Esophagus muscularis mucosa (tissue), 4 donors: Measurements from ENCODE around the gene MTA3. TPM values are rescaled to one million over a fixed set of nuclear protein-coding genes. Genes with fewer than 3 reads are reported as not detected.
A peak's percentile ranks its signal among the peaks of the same experiment; 100 is the strongest.

Source experiments
- DNase-seq: peaks from one replicate; pipeline ENCODE4 v3.0.0-alpha.2; 2017; ENCODE audit errors: extremely low spot score
- H3K27ac ChIP-seq, 4 donors: fragments of 200-600 bp; sonication (generic); replicated peaks in 1 of 4; 1 replicate in 3 of 4; 2 replicates in 1 of 4; pipeline ENCODE4 v1.5.1; 2016 to 2019; ENCODE audit warnings: mild to moderate bottlenecking in 1 of 4
- H3K27me3 ChIP-seq, 4 donors: fragments of 200-600 bp; sonication (generic); one replicate each; pipeline versions ENCODE4 v1.5.1 to v1.6.0; 2016 to 2019
- H3K36me3 ChIP-seq, 4 donors: fragments of 200-600 bp; sonication (generic); one replicate each; pipeline ENCODE4 v1.5.1; 2016 to 2019
- H3K4me1 ChIP-seq, 4 donors: fragments of 200-600 bp; sonication (generic); one replicate each; pipeline ENCODE4 v1.5.1; 2016 to 2019
- H3K4me3 ChIP-seq, 4 donors: fragments of 200-600 bp; sonication (generic); 1 replicate in 2 of 4; 2 replicates in 2 of 4; pipeline ENCODE4 v1.5.1; 2016 to 2019; ENCODE audit warnings: mild to moderate bottlenecking in 4 of 4, moderate library complexity in 1 of 4
- H3K9me3 ChIP-seq, 4 donors: fragments of 200-600 bp; sonication (generic); 1 replicate in 3 of 4; 2 replicates in 1 of 4; pipeline ENCODE4 v1.5.1; 2016 to 2019
- EP300 ChIP-seq: sonication (generic); formaldehyde crosslinking; IDR thresholded peaks from one replicate; pipeline ENCODE4 v1.6.1; 2017; ENCODE audit warnings: antibody characterized with exemption
- POLR2A ChIP-seq: fragments of 450-650 bp; IDR thresholded peaks from one replicate; pipeline ENCODE4 v1.6.1; 2017; ENCODE audit warnings: antibody characterized with exemption, moderate library complexity, mild to moderate bottlenecking, low read depth
- POLR2AphosphoS5 ChIP-seq, 2 donors: sonication (generic); formaldehyde crosslinking; IDR thresholded peaks; one replicate each; pipeline ENCODE4 v1.6.1; 2017; ENCODE audit warnings: antibody characterized with exemption in 2 of 2
- WGBS: methylation state at CpG from one replicate; pipeline ENCODE4 v1.1.5; 2018; 5-methylcytosine and 5-hydroxymethylcytosine counted together
- intact Hi-C: fragments of 100-400 bp; cut with DNase I; formaldehyde crosslinking; loops from one replicate; pipeline ENCODE4 v1.15.1; 2023
- total RNA-seq, 4 donors: library from RNA; depleted of rRNA; stranded (reverse); fragments of >200 nt; gene quantifications; one replicate each; pipeline versions ENCODE4 v1.1.0 to v1.2.1, GENCODE V29; 2016
- TF ChIP-seq, protein P1 (sequence below), 3 experiments: fragments of 200-600 bp in 2 of 3; fragments of 450-650 bp in 1 of 3; sonication (generic) in 2 of 3; IDR thresholded peaks; one replicate each; pipeline ENCODE4 v1.5.1; 2017 to 2019; ENCODE audit warnings: antibody characterized with exemption in 3 of 3, mild to moderate bottlenecking in 2 of 3, moderate library complexity in 1 of 3

MTA3 gene
- total RNA-seq, 4 donors from 2014 or later: 20.5 to 27.7 (median 24.3) TPM

DNA sequence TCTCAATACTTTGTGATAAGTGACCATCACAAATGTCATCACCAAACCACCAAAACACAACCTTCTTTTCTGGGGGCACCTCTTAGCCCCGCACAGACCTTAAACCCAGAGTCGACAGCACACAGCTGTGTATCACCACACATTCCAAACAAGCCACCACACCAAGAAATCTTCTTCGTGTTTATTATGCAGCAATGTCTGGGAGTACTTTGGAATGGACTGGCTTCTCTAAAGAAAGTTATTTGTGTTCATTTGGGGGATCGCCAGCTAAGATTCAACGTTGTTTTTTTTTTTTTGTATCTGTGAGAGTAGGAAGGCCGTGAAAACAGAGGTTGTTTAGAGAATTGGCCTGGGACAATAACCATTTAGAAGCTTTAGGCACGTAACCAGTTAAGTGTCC, 1.1 kb upstream of the MTA3 start:
- Histone ChIP-seq H3K4me3 (no peak overlapping the region), H3K27ac (peak overlapping the region; percentile 89 to 93 (median 92)), H3K36me3 (peaks cover 0 to 7% (median 0%) of the 10 kb centered on the region in 4 donors), H3K4me1 (peaks cover 5 to 38% (median 34%) of the 10 kb centered on the region in 4 donors), H3K27me3 (no peaks in the 10 kb centered on the region), H3K9me3 (no peaks in the 10 kb centered on the region)
- TF ChIP-seq POLR2A (no peak), POLR2AphosphoS5 (IDR thresholded peaks at IDR 0.05) (no peak), EP300 (no peak)
- TF ChIP-seq, protein P1, sequence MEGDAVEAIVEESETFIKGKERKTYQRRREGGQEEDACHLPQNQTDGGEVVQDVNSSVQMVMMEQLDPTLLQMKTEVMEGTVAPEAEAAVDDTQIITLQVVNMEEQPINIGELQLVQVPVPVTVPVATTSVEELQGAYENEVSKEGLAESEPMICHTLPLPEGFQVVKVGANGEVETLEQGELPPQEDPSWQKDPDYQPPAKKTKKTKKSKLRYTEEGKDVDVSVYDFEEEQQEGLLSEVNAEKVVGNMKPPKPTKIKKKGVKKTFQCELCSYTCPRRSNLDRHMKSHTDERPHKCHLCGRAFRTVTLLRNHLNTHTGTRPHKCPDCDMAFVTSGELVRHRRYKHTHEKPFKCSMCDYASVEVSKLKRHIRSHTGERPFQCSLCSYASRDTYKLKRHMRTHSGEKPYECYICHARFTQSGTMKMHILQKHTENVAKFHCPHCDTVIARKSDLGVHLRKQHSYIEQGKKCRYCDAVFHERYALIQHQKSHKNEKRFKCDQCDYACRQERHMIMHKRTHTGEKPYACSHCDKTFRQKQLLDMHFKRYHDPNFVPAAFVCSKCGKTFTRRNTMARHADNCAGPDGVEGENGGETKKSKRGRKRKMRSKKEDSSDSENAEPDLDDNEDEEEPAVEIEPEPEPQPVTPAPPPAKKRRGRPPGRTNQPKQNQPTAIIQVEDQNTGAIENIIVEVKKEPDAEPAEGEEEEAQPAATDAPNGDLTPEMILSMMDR (IDR thresholded peaks at IDR 0.05): no peak
- no peak for DNase-seq
- intact Hi-C loops: no loop called here
- WGBS: 39% methylated on average over 7 of the region's 7 CpGs

DNA sequence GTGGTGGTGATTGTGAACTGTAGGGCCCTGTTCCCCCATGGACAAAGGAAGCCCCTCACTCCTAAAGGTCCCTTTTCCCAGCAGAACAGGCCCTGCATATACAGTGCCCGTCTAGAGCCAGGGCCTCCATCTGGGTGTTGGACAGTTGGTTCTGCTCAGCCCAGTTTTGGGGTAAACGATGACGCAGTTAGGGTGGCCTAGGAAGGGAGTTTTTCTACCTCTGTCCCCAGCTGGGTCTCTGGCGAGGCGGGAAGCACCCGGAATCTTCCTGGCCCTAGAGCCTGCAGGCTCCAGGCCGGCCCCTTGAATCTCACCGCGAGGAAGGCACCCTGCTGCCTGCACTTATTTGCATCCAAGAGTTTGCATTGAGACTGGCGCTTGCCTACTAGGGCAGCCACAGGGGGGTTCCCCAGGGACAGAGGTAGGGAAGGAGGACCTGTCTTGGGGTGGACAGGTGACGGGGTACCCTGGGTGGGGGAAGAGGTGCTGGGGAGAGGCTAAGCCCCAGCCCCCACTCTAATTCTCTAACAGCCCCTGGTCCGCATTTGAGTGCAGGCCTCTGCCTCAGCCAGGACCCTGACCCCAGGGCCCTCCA, 529 bp upstream of the MTA3 start:
- intact Hi-C loops: no loop called here
- H3K27me3 ChIP-seq: no peaks in the 10 kb centered on the region
- H3K9me3 ChIP-seq: no peaks in the 10 kb centered on the region
- peak overlapping the region; percentile 89 to 93 (median 92) for H3K27ac ChIP-seq
- peak overlapping the region; percentile 92 to 99 (median 98) for H3K4me3 ChIP-seq
- peaks cover 5 to 38% (median 34%) of the 10 kb centered on the region in 4 donors for H3K4me1 ChIP-seq
- WGBS: 50% methylated on average over 2 of the region's 12 CpGs
- no peak for DNase-seq
- H3K36me3 ChIP-seq: peaks cover 0 to 12% (median 3%) of the 10 kb centered on the region in 4 donors
- TF ChIP-seq POLR2AphosphoS5 (IDR thresholded peaks at IDR 0.05): no peak
- no peak for TF ChIP-seq POLR2A
- TF ChIP-seq, protein P1 (IDR thresholded peaks at IDR 0.05): no peak
- TF ChIP-seq EP300: no peak

DNA sequence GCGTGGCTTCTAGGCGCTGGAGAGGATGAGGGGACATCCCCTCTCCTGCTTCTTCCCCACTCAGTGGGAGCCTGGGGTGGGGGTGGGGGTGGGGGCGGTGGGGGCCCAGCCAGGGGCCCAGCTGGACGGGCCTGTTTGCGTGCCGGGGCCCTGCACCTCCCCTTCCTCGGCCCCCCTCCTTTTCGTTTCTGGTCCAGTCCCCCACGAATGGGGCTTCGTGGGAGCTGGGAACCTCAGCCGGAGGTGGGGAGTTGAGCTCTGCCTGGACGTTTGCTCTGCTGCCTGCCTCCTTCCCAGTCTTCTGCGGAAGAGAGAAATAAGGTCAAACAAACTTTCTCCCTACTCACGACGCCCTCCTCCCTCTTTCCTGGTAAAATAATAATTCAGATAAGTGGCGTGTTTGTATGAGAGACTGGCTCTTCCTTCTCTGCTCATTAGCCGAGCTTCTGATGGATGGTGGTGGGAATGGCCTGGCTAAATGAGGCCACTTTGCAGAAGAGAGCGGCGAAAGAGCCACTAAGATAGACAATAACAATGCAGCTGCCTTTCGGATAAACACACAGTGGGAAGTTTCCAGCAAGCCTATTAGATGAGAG, 782 bp downstream of the MTA3 start:
- no peak for DNase-seq
- no peaks in the 10 kb centered on the region for H3K27me3 ChIP-seq
- H3K27ac ChIP-seq: peak overlapping the region; percentile 89 to 93 (median 92)
- no peaks in the 10 kb centered on the region for H3K9me3 ChIP-seq
- H3K4me3 ChIP-seq: peak overlapping the region; percentile 92 to 99 (median 98)
- intact Hi-C loops: no loop called here
- WGBS: 3% methylated on average over 12 of the region's 20 CpGs
- peaks cover 5 to 38% (median 34%) of the 10 kb centered on the region in 4 donors for H3K4me1 ChIP-seq
- peak in 1 of 2 donors; percentile 25 for TF ChIP-seq POLR2AphosphoS5 (IDR thresholded peaks at IDR 0.05)
- TF ChIP-seq, protein P1 (IDR thresholded peaks at IDR 0.05): no peak
- peaks cover 0 to 24% (median 12%) of the 10 kb centered on the region in 4 donors for H3K36me3 ChIP-seq

DNA sequence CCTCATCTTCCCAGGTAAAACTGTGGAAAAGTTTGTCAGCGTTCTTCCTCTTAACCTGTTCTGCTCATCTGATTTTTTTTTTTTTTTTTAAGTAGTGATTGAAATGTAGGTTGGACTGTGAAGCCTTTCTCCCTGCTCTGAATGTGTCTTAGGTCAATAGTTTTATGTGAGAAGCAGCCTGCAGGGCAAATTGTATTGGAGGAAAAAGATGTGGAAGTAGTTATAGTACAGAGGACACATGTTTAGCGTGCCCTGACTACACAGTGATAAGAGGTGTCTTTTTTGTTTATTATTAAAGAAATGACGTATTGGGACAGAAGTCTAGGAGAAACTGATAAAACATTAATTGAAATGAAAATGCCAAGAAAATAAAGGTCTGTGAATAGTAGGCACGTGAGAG, 1.5 kb downstream of the MTA3 start:
- TF ChIP-seq, protein P1 (IDR thresholded peaks at IDR 0.05): no peak
- TF ChIP-seq POLR2A (no peak), POLR2AphosphoS5 (IDR thresholded peaks at IDR 0.05) (no peak), EP300 (no peak)
- 44% methylated on average over 4 of the region's 4 CpGs for WGBS
- Histone ChIP-seq H3K36me3 (peaks cover 0 to 30% (median 15%) of the 10 kb centered on the region in 4 donors), H3K27ac (peak overlapping the region in 3 of 4 donors; percentile 92 to 93 (median 92)), H3K4me1 (peaks cover 5 to 45% (median 34%) of the 10 kb centered on the region in 4 donors), H3K4me3 (peak overlapping the region; percentile 92 to 99 (median 98)), H3K27me3 (no peaks in the 10 kb centered on the region), H3K9me3 (no peaks in the 10 kb centered on the region)
- intact Hi-C loops: no loop called here
- no peak for DNase-seq
